Nephron progenitor cell (in vitro differentiated cells): ENCODE data around the gene CRTC2.

Source experiments
- DNase-seq: peaks from one replicate; pipeline ENCODE4 v3.0.0; 2021
- H3K27ac Mint-ChIP-seq: 2 replicates; pipeline ENCODE4 v1.8.0; 2021; ENCODE audit warnings: mild to moderate bottlenecking, moderate library complexity, mixed read lengths
- H3K27me3 Mint-ChIP-seq: 2 replicates; pipeline ENCODE4 v1.8.0; 2021; ENCODE audit warnings: mild to moderate bottlenecking, low read depth, mixed read lengths; ENCODE audit not compliant: poor library complexity
- H3K36me3 Mint-ChIP-seq: 2 replicates; pipeline ENCODE4 v1.8.0; 2021; ENCODE audit warnings: low read depth, mixed read lengths
- H3K4me1 Mint-ChIP-seq: 2 replicates; pipeline ENCODE4 v1.8.0; 2021; ENCODE audit warnings: mixed read lengths
- H3K4me3 Mint-ChIP-seq: 2 replicates; pipeline ENCODE4 v1.8.0; 2021; ENCODE audit warnings: mild to moderate bottlenecking, moderate library complexity, mixed read lengths
- H3K9me3 Mint-ChIP-seq: 2 replicates; pipeline ENCODE4 v1.8.0; 2021; ENCODE audit warnings: mild to moderate bottlenecking, moderate library complexity, mixed read lengths
- TF ChIP-seq, protein P1 (sequence below): fragments of 200-600 bp; sonication (generic); IDR thresholded peaks from 2 replicates; pipeline ENCODE4 v1.5.0; 2021; ENCODE audit warnings: antibody characterized with exemption

Gene CRTC2

DNA sequence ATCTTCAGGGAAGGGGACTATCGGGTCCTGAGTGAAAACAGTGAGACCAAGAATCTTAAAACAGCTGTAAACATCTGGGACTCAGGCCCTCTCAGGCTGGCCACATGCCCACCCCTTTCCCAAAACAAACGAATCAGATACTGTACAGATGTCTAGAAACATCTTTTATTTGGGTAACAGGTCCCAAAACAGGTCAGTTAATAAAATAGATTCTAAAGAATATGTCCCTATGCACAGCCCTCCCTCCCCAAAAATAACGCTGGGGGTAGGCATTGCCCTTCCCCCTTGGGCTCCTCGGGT, 499 bp upstream of the CRTC2 start:
- H3K27me3 Mint-ChIP-seq, result no peaks in the 10 kb centered on the region
- H3K36me3 Mint-ChIP-seq, result peaks cover 23% of the 10 kb centered on the region
- no peaks in the 10 kb centered on the region for H3K9me3 Mint-ChIP-seq
- peaks cover 78% of the 10 kb centered on the region for H3K4me1 Mint-ChIP-seq
- H3K4me3 Mint-ChIP-seq, result peak overlapping the region; percentile 93
- H3K27ac Mint-ChIP-seq, result no peak overlapping the region
- no peak for DNase-seq
- TF ChIP-seq, protein P1, sequence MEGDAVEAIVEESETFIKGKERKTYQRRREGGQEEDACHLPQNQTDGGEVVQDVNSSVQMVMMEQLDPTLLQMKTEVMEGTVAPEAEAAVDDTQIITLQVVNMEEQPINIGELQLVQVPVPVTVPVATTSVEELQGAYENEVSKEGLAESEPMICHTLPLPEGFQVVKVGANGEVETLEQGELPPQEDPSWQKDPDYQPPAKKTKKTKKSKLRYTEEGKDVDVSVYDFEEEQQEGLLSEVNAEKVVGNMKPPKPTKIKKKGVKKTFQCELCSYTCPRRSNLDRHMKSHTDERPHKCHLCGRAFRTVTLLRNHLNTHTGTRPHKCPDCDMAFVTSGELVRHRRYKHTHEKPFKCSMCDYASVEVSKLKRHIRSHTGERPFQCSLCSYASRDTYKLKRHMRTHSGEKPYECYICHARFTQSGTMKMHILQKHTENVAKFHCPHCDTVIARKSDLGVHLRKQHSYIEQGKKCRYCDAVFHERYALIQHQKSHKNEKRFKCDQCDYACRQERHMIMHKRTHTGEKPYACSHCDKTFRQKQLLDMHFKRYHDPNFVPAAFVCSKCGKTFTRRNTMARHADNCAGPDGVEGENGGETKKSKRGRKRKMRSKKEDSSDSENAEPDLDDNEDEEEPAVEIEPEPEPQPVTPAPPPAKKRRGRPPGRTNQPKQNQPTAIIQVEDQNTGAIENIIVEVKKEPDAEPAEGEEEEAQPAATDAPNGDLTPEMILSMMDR, result no peak

DNA sequence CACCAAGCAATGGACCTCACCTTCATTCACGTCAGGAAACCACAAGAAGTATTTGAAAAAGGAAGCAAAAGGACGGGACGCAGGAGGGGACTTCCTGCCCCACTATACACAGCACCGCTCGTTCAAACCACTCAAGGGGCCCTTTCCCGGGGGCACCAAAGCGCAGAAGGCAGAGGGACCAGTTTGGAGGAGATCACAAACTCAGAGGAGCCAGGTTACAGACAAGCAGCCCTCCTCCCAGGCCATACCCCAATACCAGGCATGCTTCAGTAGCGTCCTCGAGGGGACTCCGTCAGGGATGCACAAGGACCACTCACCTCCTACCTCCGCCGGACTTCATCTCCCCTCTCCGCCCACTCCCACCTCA, 685 bp downstream of the CRTC2 start:
- DNase-seq, result no peak

DNA sequence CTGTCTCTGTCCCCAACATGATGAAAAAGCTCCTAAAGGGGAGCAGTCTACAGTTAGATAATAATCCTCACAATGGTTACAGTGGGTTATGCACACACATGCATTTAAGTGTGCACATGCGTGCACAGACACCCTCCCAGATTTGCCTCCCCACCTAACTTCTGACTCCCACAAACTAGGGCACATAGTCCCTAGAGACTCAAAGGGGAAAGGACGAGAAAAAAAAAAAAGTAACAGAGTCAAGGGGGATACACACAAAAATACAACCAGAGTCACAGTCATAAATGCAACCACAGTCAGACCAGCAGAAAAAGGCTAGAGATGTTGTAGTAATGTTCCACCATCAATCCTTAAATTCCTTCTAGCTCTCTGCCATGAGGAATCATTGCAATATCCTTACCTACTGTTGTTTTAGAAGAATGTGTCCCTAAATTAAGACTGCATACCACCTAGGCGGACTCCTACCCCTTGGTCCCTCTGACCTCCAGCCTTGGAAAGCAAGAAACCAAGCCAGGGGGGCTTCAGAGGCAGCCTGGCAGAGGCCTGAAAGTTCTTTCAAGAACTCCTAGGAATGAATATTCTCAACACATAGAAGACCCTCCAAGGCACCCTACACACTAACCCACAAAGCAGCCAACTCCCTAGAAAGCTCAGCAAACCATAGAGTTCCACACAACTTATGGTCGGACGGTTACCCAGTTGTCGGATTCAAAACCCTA, 1.3 kb downstream of the CRTC2 start:
- DNase-seq, result no peak

More for the DNA sequence above, 685 bp downstream of the CRTC2 start:
- Mint-ChIP-seq H3K9me3 (no peaks in the 10 kb centered on the region), H3K27ac (peak overlapping the region; percentile 99), H3K4me1 (peaks cover 68% of the 10 kb centered on the region), H3K36me3 (peaks cover 23% of the 10 kb centered on the region), H3K4me3 (peak overlapping the region; percentile 93), H3K27me3 (no peaks in the 10 kb centered on the region)
- TF ChIP-seq, protein P1, result no peak

DNA sequence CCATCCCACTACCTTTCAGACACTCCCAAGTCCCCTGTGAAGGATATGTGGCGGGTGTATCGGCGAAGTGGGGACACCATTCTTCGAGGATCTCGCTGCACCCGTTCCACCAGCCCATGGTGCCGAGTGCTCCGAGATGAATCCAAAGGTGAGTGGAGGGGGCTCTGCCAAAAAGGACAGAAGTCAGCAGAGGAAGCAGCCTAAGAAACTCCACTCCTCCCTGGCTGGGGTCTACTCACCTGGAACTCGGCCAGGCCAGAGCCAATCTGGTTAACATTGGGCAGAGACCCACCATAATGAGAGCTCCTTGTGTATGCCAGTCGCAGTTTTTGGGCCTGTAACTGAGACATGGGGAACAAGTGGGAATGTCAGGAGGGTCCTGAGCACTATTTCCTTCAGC, 3.6 kb downstream of the CRTC2 start:
- TF ChIP-seq, protein P1, result no peak
- Mint-ChIP-seq H3K4me1 (peaks cover 45% of the 10 kb centered on the region), H3K36me3 (peaks cover 28% of the 10 kb centered on the region), H3K9me3 (no peaks in the 10 kb centered on the region), H3K27ac (no peak overlapping the region), H3K4me3 (no peak overlapping the region), H3K27me3 (no peaks in the 10 kb centered on the region)
- no peak for DNase-seq

More for the DNA sequence above, 1.3 kb downstream of the CRTC2 start:
- Mint-ChIP-seq H3K27ac (peak overlapping the region; percentile 99), H3K4me3 (peak overlapping the region; percentile 93), H3K9me3 (no peaks in the 10 kb centered on the region), H3K27me3 (no peaks in the 10 kb centered on the region), H3K4me1 (peaks cover 63% of the 10 kb centered on the region), H3K36me3 (peaks cover 28% of the 10 kb centered on the region)
- TF ChIP-seq, protein P1, result no peak

DNA sequence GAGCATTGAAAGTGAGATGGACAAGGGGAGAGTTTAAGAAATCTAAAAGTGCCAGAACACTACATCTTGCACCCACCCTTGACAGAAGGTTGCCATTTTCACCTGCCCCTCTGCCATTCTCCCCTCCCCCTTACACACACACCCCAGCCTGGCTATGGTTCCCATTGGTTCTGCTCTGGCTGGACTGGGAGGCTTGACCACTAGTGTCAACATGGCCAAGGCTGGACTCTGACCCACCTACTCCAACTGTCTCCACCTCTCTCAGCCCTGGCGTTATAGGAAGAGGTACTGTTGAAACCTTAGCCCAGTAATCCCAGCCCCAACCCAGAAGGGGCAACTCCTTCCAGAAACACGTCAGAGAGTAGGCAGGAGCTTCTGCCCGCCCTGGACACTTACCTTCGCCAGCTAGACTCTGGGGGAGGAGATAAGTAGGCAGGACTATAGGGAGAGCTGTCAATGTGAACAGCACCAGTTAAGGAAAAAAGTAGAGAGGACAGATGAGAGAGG, 4.5 kb downstream of the CRTC2 start:
- H3K36me3 Mint-ChIP-seq, result peaks cover 31% of the 10 kb centered on the region
- H3K4me1 Mint-ChIP-seq, result peaks cover 36% of the 10 kb centered on the region
- no peaks in the 10 kb centered on the region for H3K9me3 Mint-ChIP-seq
- no peak overlapping the region for H3K4me3 Mint-ChIP-seq
- DNase-seq, result no peak
- TF ChIP-seq, protein P1, result no peak
- H3K27ac Mint-ChIP-seq, result peak overlapping the region; percentile 4
- H3K27me3 Mint-ChIP-seq, result no peaks in the 10 kb centered on the region

DNA sequence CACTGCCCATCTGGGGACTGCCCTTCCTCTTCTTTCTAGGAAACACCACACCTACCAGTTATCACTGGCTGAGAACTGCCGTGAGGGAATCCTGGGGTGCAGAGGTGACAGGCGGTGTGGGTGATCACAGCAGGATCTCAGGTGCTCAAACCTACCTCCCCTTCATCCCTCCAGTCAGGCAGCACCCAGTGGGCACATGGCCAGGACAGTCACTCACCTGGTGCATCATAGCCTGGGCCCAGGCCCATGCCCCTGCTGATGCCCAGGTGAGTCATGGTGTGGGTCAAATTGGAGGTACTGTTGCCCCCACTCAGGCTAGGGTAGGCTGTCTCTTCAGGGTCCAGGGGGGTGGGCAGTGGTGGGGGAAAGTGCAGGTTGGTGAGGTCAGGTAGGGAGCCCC, 6.6 kb downstream of the CRTC2 start:
- no peak for DNase-seq
- peaks cover 36% of the 10 kb centered on the region for H3K36me3 Mint-ChIP-seq
- no peaks in the 10 kb centered on the region for H3K27me3 Mint-ChIP-seq
- H3K9me3 Mint-ChIP-seq, result no peaks in the 10 kb centered on the region
- no peak overlapping the region for H3K27ac Mint-ChIP-seq
- TF ChIP-seq, protein P1, result no peak
- peaks cover 39% of the 10 kb centered on the region for H3K4me1 Mint-ChIP-seq
- H3K4me3 Mint-ChIP-seq, result no peak overlapping the region
